Hematopoietic multipotent progenitor cell treated with erythropoietin and hydrocortisone succinate and interleukin-3 and kit ligand, for 6 days (in vitro differentiated cells): ENCODE results near the gene FOXN4.

Experiments
- DNase-seq: peaks from one replicate; pipeline ENCODE4 v3.0.0-alpha.2; 2015

Gene FOXN4

DNA sequence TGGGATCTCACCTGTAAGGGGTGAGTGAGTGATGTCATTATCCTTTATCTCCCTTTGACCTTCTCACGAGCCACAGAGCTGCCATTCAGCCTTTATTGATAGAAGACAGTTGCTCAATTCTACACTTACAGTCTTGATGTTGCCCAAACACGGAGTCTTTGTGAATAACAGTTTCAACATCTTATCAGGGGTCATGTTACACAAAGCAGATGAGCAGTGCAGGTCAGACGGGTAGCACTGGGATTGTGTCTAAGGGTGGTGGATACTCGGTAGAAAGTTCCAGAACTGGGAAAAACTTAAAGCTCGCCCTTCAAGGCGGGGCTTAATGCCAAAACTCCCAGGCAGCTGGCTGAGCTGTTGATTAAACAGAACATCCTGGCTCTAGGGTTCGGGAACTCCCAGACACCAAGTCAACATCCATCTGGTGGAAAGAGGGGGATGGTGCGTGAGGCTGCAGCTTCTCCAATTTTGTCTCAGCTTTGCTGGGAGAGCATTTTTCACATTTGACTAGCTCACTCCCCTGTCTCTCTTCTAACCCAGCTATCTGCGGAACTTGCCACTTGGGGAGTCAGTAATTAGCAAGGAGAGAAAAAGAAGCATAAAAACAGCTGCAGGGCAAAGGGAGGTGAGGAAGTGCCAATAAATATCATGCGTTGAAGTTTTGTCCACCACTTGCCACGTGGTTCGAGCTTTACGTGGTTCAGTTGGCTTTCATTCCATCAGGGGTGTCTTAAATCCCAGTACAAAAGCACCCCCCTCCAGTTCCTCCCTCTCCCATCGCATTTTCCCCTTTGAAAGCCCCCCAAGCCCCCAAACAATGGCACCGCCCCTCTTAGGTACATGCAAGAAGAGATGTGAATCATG, 31.0 kb downstream of the FOXN4 start:
- DNase-seq, result no peak

DNA sequence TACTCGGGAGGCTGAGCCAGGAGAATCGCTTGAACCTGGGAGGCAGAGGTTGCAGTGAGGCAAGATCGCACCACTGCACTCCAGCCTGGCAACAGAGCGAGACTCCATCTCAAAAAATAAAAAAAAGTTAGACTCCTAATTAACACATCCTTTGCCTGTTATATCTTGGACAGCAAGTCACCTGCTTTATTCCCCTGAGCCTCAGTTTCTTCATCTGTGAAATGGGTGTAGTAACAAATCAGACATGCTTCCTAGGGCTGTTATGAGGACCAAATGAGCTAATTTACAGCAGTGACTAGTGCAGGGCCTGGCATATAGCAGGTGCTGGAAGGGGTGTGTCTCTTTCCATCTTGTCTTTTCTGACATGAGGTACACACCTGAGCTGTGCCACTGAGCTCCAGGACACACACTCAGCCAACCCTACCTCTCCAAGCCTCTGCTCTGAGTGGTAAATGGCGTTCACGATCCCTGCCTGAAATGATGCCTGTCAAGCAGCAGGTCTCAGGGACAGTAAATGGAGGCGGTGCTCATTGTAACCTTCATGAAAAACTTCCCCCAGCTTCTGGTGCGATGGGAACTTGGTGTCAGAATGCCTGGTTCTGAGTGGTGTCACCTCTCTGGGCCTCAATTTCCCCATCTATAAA, 31.7 kb downstream of the FOXN4 start:
- DNase-seq, result no peak

DNA sequence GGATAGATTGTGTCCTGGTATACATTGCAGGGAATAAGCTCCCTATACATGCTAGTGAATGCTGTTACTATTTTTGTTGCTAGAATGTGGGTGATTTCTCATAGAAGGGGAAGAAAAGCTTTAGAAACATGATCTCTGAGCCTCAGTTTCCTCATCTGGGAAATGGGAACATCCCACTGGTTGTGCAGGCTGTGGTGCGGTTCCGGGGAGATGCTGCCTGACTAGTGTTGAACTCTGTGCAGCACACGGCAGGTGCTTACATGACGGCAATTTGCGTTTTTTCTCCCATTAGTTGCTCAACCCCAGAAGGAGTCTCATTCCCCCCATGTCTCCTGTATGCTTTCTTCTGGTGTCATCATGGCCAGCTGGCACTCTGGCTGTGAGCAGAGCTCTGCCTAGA, 32.9 kb downstream of the FOXN4 start:
- no peak for DNase-seq

DNA sequence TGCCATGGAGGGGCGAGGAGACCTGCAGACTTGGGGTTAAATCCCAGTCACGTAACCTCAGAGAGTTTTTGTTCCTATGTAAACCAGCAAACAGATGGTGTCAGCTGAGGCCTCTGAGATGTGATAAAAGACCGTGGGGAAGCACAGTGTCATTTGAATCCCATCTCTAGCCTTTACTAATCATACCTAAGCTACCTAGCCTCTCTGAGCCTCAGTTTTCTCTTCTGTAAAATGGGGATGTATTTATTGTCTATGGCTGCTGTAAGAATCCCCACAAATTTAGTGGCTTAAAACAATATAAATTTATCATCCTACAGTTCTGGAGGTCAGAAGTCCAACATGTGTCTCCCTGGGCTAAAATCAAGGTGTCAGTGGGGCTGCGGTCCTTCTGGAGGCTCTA, 33.9 kb downstream of the FOXN4 start:
- DNase-seq, result no peak

DNA sequence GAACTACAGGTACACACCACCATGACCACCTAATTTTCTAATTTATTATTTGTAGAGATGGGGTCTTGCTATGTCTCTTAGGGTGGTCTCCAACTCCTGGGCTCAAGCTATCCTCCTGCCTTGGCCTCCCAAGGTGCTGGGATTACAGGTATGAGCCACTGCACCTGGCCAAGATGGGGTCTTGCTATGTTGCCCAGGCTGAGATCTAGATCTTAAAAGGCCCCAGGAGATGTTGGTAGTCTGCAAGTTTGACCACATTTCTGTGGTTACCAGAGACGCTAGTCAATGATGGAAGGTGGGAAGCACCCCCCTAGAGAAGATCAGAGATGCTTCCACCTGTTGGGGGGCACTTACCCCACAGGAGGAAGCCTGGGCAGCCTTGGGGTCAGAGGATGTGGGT, 34.7 kb downstream of the FOXN4 start:
- no peak for DNase-seq

DNA sequence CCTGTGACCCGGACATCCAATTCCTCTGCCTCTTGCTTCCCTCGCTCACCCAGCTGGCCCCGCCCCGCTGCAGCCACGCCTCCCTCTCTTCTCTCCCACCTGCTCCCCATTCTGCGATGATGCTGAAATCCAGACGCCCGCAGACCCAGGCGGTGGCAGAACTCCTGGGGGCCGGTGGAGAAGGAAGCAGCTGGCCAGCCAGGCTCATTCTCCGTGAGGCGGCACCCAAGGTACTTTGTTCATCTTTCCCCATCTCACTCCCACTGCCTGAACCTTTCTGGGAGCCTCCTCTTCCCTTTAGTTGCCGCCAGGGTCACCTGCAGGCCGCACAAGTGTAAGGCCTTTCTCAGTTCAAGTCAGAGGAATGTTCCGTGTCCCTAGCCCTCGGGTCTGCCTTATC, 35.7 kb downstream of the FOXN4 start:
- DNase-seq, result no peak

DNA sequence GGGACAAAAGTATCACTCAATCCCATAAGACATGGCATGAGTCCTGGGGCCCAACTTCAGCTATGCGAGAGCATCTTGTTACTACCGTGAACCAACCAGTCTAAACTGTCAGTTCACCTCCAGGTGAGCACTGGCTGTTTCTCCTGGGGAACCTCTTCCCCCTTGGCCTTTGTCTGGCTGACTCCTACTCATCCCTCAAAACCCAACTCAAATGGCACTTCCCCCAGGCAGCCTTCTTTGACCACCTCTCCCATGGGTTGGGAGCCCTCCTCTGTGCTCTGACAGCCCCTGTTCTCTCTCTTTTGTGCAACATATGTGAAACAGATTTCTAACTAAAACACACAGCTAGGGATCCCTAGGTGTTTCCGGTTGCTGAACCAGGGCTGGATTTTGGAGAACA, 37.7 kb downstream of the FOXN4 start:
- DNase-seq, result no peak

DNA sequence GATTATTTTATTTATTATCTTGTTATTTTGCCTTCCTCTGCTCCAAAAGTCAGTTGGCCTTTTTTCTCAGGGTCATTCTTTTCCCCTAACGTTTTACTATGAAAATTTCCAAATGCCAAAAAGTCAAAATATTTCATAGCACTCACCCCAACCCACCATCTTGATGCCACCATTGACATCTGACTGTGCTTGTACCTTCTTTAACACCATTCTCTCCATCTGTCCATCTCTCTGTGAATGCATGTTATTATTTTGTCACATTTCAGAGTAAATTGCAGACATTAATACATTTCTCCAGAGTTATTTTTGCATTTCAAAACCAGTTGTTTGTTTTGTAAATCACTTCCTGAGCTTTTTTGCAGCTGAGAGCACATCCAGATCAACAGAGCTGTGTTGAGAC, 38.6 kb downstream of the FOXN4 start:
- DNase-seq, result no peak

DNA sequence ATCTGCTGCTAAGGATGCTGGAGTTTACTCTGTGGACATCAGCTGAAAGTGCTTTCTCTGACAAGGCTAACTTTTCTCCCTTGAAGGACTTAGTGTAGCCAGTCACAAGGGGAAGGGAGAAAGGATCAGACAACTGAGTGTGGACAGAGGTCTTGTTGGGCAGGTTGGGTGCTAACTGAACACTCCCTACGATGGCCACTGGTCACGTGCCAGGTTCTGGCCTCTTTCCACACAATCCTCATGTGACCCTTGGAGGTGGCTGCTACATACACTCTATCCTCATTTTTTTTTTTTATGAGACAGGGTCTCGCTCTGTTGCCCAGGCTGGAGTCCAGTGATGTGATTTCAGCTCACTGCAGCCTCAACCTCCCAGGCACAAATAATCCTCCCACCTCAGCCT, 39.7 kb downstream of the FOXN4 start:
- DNase-seq, result no peak

DNA sequence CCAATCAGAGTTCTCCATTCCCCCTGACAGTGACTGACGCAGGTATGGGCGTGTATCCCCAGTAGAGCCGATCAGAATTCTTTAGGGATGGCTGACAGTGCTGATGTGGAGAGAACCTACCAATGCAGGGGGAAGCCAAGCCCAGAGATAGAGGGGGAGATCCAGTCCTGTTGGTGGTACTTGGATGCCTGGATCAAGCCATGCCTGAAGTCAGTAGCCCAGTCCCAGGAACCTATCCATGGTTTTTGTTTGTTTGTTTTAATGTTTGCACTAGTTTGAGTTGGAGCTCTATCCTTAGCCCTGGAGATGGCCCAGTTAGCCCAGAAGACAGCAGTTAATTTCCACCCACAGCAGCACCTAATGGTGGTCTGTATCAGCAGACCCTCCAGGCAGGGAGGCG, 40.2 kb downstream of the FOXN4 start:
- no peak for DNase-seq

DNA sequence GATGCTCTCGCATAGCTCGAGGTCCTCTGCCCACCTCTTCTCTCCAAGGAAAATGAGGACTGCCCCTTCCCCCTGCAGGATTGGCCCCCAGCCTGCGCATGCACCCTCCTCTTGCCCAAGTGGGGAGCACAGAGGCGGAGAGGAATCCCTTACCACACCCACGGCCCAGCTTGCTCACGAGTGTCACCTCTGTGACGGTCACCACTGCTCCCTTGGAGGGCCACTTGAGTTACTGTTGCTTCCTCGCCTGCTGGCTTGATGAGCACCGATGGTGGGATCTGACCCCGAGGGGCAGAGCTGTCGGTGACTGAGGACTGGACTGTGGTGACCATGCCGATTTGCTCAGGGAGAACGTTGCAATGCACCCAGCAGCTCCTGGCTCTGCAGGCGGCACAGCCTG, 41.7 kb downstream of the FOXN4 start:
- DNase-seq, result no peak

DNA sequence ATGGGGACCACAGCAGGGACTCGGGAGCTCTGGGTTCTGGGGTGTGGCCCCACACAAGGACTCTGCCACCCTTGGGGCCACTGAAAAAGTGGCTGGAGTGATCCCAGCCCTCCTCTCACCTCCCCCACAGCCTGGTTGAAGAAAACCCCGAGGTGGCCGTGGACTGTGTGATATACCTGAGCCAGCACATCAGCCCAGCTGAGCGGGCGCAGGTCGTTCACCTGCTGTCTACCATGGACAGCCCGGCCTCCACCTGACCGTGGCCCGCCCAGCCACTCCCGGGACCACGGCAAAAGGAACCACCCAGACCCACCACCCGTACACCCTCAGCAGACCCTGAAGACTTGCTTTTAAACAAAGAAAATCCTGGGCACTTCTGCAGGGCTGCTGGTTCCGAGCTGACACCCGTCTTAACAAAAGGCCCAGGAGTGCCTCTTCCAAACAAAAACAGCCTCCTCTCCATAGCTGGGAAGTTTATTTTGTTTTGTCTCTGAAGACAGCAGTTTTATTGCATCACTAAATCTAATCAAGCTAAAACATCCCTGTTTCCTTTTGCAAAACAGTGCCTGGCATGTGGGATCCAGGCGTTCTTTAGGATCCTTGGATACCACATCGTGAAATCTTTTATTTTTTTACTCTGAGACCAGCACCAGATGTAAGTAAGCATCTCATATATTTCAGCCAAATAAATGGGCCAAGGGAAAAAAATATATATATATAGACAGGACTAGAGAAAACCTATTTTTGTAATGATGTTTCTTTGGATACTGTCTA, 42.8 kb downstream of the FOXN4 start:
- no peak for DNase-seq

DNA sequence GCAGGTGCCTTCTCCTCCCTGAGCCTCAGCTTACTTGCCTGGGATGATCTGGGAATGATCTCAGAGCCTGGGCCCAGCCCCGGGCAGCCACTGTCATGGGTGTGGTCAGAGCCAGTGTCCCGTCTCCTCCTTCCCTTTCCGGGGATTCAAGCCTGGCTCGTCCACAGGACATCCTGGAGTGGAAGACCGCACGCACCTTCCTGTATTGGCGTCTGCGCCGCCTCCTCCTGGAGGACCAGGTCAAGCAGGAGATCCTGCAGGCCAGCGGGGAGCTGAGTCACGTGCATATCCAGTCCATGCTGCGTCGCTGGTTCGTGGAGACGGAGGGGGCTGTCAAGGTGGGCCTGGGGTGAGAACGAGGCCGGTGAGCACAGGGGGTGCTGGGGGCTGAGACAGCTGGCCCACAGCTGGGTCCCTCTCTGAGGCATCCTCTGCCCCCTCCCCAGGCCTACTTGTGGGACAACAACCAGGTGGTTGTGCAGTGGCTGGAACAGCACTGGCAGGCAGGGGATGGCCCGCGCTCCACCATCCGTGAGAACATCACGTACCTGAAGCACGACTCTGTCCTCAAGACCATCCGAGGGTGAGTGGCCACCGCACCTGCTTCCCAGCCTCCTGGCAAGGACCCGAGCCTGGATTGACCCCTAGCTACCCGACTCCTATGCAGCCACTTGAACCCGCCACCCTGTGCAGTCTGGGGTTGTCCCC, 44.0 kb downstream of the FOXN4 start:
- no peak for DNase-seq

DNA sequence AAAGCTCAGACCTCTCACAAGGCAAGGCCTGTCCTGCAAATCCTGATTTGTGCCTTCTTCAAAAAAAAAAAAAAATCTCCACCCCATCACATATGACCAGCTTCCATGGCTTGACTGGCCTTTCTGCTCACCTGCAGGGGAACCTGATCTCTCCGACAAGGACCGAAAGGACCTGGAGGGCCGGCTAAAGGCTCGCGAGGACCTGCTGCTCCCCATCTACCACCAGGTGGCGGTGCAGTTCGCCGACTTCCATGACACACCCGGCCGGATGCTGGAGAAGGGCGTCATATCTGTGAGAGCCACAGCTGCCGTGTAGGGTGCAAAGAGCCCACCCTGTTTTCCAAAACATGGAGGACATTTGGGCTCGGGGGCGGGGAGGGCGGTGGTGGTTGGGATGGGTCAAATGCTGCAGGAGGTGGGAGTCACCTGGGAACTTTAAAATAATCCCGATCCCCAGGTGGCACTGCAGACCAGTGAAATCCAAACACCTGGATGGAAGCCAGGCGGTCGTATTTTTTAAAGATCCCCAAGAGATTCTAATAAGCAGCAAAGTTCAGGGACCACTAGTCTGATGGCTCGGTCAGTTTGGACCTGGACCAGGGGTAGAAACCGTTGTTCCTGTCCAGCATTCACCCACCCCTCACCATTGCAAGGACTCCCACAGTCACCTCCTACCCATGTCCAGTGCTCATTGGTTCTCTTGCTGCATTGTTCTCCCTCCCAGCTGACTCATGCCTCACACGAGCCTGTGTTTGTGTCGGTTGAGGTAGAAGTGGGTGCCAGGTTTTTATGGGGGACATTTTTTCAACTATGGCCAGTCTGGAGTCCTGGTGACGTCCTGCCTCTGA, 44.8 kb downstream of the FOXN4 start:
- DNase-seq, result peak; percentile 81

DNA sequence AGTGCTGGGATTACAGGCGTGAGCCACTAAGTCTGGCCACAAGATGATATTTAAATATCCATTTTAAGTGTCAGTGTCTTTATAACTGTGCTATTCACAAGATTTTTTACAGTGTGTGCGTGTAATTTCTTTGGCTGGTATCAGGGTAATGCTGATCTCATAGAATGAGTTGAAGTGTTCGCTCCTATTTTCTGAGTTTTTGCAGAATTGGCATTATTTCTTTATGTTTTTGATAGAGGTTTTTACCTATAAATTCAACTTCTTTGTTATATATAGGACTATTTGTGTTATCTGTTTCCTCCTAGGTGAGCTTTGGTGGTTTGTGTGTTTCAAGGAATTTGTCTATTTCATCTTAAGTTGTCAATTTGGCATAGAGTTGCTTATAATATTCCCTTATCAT, 45.6 kb downstream of the FOXN4 start:
- no peak for DNase-seq

DNA sequence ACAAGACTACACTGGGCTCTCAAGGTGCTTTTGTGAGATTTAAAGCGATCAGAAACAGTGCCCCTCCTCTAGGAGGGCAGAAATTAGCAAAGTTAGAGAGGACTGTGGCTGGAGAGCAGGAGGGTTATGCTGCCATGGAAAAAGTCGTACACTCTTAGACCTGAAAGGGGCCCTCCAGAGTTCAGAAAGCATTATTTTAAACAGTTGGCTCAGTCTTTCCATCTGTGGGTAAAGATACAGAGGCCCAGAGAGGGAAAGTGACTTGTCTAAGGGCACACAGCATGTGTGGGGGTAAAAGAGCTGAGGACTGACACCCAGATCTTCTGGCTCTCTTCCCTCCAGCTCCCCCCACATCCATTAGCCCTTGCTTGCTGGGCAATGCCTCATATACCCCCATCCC, 47.1 kb downstream of the FOXN4 start:
- DNase-seq, result no peak

DNA sequence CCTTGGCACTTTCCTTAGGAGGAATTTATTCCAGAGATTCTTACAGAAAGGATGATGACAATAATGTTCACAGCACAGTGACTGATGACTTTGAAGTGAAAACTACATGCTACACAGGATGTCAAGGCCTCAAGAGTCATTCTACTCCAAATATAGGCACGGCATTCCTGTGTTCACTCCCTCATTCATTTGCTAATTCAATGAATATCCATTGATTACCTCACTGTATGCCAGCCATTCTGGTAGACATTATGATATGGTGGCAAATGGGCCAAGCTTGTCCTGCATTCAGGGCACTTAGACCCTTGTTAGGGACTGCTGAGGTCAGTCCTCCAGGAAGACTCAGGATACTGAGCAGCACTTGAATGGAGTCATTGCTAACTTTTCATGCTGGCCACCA, 48.0 kb downstream of the FOXN4 start:
- DNase-seq, result no peak

DNA sequence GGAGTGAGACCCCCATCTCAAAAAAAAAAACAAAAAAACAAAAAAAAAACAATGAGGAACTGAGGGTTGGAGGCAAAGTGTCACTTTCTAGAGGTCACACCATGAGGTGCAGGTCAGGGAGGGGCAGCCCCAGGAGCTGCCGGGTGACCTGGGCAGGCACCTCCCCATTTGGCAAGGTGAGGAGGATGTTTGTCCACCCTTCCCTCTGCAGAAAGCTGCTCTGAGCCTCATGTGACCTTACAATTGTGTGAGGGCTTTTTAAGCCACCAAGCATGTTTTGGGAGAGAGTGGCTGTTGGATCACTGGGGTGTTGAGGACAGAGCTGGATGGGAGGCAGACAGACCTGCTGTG, 49.6 kb downstream of the FOXN4 start:
- no peak for DNase-seq

DNA sequence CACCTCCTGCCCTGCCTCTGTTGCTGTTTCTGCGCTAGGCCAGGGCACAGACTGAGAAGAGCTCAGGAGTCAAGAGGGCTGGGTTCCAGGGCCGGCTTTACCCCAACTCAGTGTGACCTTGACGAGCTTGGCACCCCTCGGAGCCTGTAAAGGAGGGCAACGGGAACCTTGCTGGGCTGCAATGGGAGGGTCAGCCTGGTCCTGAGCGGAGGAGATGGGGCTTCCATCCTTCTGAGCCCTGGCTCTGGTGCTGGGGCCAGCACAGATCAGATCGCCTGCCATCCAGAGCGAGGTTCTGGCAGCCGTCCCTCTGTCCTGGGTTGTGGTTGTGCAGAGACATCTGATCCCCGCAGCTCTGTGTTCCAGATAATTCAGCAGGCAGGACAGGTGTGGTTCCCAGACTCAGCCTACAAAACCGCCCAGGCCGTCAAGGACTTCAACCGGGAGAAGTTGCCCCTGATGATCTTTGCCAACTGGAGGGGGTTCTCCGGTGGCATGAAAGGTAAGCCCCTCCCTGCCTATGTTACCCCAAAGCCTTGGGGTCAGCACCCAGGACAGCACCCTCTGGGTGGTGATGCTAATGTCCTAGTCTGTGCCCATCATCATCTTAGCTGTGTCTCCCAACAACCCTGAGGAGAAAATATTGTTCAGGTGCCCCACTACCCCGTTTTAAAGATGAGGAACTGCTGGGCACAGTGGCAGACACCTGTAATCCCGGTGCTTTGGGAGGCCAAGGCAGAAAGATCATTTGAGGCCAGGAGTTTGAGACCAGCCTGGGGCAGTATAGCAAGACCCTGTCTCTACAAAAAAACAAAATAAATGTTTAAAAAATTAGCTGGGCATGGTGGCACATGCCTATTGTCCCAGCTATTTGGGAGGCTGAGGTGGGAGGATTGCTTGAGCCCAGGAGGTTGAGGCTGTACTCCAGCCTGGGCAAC, 50.2 kb downstream of the FOXN4 start:
- DNase-seq, result no peak

DNA sequence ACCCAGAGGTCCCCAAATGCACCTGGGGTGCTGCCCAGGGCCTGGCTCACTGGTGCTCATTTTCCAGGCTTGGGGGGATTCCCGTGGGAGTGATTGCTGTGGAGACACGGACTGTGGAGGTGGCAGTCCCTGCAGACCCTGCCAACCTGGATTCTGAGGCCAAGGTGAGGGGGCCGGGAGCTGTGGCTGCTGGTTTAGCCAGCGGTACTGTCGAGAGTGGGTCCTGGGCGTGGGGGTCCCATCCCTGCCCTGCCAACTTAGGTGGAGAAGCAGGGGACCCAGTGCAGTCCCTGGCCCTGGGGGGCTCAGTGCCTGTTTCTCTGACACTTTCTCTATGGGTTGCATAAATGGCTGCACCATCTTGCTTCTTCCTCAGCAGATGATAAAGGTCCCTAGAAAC, 50.9 kb downstream of the FOXN4 start:
- no peak for DNase-seq

DNA sequence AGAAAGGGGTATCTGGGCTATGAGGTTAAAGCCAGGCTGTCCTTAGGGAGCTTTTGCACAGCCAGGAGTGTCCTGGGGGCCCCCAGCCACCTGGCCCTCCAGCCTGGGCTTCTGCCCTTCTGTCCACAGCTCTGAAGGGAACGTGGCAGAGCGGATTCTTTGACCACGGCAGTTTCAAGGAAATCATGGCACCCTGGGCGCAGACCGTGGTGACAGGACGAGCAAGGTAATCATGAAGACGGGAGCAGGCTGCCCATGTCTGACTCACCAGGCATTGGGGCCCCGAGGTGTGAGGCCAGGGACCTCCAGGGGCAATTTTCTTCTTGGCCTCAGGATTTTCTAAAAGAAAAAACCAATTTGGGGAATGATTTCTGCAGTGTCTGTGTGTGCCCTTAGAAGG, 53.1 kb downstream of the FOXN4 start:
- DNase-seq, result no peak
